IPS-NIHi7 (cell line): ENCODE results near the gene CEP126.

ENCODE experiments used
- DNase-seq: peaks from one replicate; pipeline ENCODE4 v3.0.0; 2012; ENCODE audit warnings: mixed read lengths; ENCODE audit errors: extremely low spot score

CEP126 gene

GRCh38 chr11:101914738-101915426 is at the start of gene CEP126:
TSS of gene CEP126 (plus strand) at chr11:101915010. CDS start at chr11:101915285, 275 bp downstream.
- peak; percentile 95 for DNase-seq

GRCh38 chr11:101866619-101867491 is 48.0 kb upstream of the CEP126 start:
- peak; percentile 15 for DNase-seq

GRCh38 chr11:101867951-101868350 is 46.9 kb upstream of the CEP126 start:
- DNase-seq = no peak

- DNase-seq = no peak
These were observed 44.3 kb upstream of the CEP126 start for GRCh38 chr11:101870510-101870909.

GRCh38 chr11:101872171-101872882 is 42.5 kb upstream of the CEP126 start:
- DNase-seq = no peak

GRCh38 chr11:101880222-101880621 is 34.6 kb upstream of the CEP126 start:
- DNase-seq = peak; percentile 37

- DNase-seq = no peak
These were observed 33.2 kb upstream of the CEP126 start for GRCh38 chr11:101881586-101881985.

GRCh38 chr11:101885631-101886030 is 29.2 kb upstream of the CEP126 start:
- DNase-seq = no peak

- no peak for DNase-seq
These were observed 25.0 kb upstream of the CEP126 start for GRCh38 chr11:101889767-101890166.

- DNase-seq = no peak
These were observed 20.3 kb upstream of the CEP126 start for GRCh38 chr11:101894505-101894904.

GRCh38 chr11:101907815-101908214 is 7.0 kb upstream of the CEP126 start:
- DNase-seq = no peak

GRCh38 chr11:101909087-101909486 is 5.7 kb upstream of the CEP126 start:
- no peak for DNase-seq

- no peak for DNase-seq
These were observed 2.0 kb upstream of the CEP126 start for GRCh38 chr11:101912823-101913284.

GRCh38 chr11:101913656-101914055 is 1.2 kb upstream of the CEP126 start:
- DNase-seq = no peak

- DNase-seq = no peak
These were observed 471 bp upstream of the CEP126 start for GRCh38 chr11:101914341-101914737.

GRCh38 chr11:101915791-101916291 is 1.0 kb downstream of the CEP126 start:
- DNase-seq = no peak

GRCh38 chr11:101916422-101916821 is 1.6 kb downstream of the CEP126 start, which contains the start of gene ANGPTL5:
TSS of gene ANGPTL5 (minus strand) at chr11:101916522. CDS start at chr11:101907909, 8,613 bp downstream.
- DNase-seq = no peak

GRCh38 chr11:101917226-101917625 is 2.4 kb downstream of the CEP126 start:
- DNase-seq = no peak

- DNase-seq = no peak
These were observed 6.2 kb downstream of the CEP126 start for GRCh38 chr11:101920992-101921391.

- no peak for DNase-seq
These were observed 8.7 kb downstream of the CEP126 start for GRCh38 chr11:101923554-101923953.

GRCh38 chr11:101929294-101929915 is 14.6 kb downstream of the CEP126 start:
- peak; percentile 14 for DNase-seq
